GM12878 (cell line): ENCODE measurements around the gene PDSS2.

Experiments
- CBX3 ChIP-seq: fragments of 200-600 bp; sonication (generic); IDR thresholded peaks from 2 replicates; pipeline ENCODE4 v1.6.1; 2016; ENCODE audit warnings: low read depth, borderline replicate concordance
- ELK1 ChIP-seq: IDR thresholded peaks from 2 replicates; pipeline ENCODE4 v1.6.1; 2012; ENCODE audit warnings: low read depth, low read length, improper control_type of control experiment
- POLR2AphosphoS5 ChIP-seq: IDR thresholded peaks from 2 replicates; pipeline ENCODE4 v1.6.1; 2011; ENCODE audit warnings: mild to moderate bottlenecking, low read length, inconsistent platforms
- SMAD1 ChIP-seq: fragments of 450-650 bp; IDR thresholded peaks from 2 replicates; pipeline ENCODE4 v1.6.1; 2018; ENCODE audit warnings: mild to moderate bottlenecking, low read depth; ENCODE audit not compliant: partially characterized antibody
- SREBF2 ChIP-seq: IDR thresholded peaks from 2 replicates; pipeline ENCODE4 v1.6.1; 2012; ENCODE audit warnings: mild to moderate bottlenecking, low read length
- TF ChIP-seq, protein P1 (sequence below): IDR thresholded peaks from 2 replicates; pipeline ENCODE4 v1.6.1; 2012; ENCODE audit warnings: mild to moderate bottlenecking, low read depth, low read length
- TF ChIP-seq, protein P2 (sequence below): IDR thresholded peaks from 2 replicates; pipeline ENCODE4 v1.6.1; 2011; ENCODE audit warnings: borderline replicate concordance, low read depth, mild to moderate bottlenecking, moderate library complexity, low read length; ENCODE audit not compliant: insufficient read depth, poor library complexity, severe bottlenecking

- TF ChIP-seq POLR2AphosphoS5 (no peak), CBX3 (no peak), SMAD1 (no peak), ELK1 (no peak), SREBF2 (no peak)
- TF ChIP-seq, protein P1, sequence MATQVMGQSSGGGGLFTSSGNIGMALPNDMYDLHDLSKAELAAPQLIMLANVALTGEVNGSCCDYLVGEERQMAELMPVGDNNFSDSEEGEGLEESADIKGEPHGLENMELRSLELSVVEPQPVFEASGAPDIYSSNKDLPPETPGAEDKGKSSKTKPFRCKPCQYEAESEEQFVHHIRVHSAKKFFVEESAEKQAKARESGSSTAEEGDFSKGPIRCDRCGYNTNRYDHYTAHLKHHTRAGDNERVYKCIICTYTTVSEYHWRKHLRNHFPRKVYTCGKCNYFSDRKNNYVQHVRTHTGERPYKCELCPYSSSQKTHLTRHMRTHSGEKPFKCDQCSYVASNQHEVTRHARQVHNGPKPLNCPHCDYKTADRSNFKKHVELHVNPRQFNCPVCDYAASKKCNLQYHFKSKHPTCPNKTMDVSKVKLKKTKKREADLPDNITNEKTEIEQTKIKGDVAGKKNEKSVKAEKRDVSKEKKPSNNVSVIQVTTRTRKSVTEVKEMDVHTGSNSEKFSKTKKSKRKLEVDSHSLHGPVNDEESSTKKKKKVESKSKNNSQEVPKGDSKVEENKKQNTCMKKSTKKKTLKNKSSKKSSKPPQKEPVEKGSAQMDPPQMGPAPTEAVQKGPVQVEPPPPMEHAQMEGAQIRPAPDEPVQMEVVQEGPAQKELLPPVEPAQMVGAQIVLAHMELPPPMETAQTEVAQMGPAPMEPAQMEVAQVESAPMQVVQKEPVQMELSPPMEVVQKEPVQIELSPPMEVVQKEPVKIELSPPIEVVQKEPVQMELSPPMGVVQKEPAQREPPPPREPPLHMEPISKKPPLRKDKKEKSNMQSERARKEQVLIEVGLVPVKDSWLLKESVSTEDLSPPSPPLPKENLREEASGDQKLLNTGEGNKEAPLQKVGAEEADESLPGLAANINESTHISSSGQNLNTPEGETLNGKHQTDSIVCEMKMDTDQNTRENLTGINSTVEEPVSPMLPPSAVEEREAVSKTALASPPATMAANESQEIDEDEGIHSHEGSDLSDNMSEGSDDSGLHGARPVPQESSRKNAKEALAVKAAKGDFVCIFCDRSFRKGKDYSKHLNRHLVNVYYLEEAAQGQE: no peak
- TF ChIP-seq, protein P2, sequence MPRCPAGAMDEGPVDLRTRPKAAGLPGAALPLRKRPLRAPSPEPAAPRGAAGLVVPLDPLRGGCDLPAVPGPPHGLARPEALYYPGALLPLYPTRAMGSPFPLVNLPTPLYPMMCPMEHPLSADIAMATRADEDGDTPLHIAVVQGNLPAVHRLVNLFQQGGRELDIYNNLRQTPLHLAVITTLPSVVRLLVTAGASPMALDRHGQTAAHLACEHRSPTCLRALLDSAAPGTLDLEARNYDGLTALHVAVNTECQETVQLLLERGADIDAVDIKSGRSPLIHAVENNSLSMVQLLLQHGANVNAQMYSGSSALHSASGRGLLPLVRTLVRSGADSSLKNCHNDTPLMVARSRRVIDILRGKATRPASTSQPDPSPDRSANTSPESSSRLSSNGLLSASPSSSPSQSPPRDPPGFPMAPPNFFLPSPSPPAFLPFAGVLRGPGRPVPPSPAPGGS: no peak
These were observed 59.4 kb downstream of the PDSS2 start for GRCh38 chr6:107399935-107400334.
